H1 (cell line): ENCODE results near the gene CCNI2. TPM values are rescaled to one million over a fixed set of nuclear protein-coding genes. Genes with fewer than 3 reads are reported as not detected.

Source experiments
- CTCF ChIA-PET: fragments of 300-600 bp; sonication (Branson Sonifier 250); formaldehyde crosslinking; loops from one replicate; lab custom pipeline; 2021; ENCODE audit not compliant: partially characterized antibody; lab: Charles Lee
- POLR2A ChIA-PET: fragments of 300-600 bp; sonication (Branson Sonifier 250); formaldehyde crosslinking; loops from one replicate; lab custom pipeline; 2021; ENCODE audit warnings: inconsistent platforms; ENCODE audit not compliant: partially characterized antibody; lab: Charles Lee
- DNase-seq, 2 experiments: peaks; one replicate each; pipeline versions ENCODE4 v3.0.0 to v3.0.0-alpha.2; 2010 to 2022; ENCODE audit warnings: low spot score in 2 of 2, low read depth in 1 of 2, mixed read lengths in 1 of 2
- FAIRE-seq: peaks from 2 replicates; lab custom pipeline; 2011; peaks lifted over from hg19 to GRCh38; lab: Jason Lieb, UNC
- H2AFZ ChIP-seq: 2 replicates; pipeline ENCODE4 v1.8.1; 2012; ENCODE audit warnings: low read length, inconsistent platforms
- H2AK5ac ChIP-seq: 2 replicates; pipeline ENCODE4 v1.6.1; 2013; ENCODE audit warnings: low read depth, low read length
- H2BK120ac ChIP-seq: replicated peaks from 2 replicates; pipeline ENCODE3; 2013; ENCODE audit warnings: low read depth, low read length, inconsistent platforms
- H2BK12ac ChIP-seq: 2 replicates; pipeline ENCODE4 v1.6.1; 2013; ENCODE audit warnings: low read depth, low read length
- H2BK15ac ChIP-seq: 2 replicates; pipeline ENCODE4 v1.6.1; 2013; ENCODE audit warnings: low read length
- H2BK20ac ChIP-seq: 2 replicates; pipeline ENCODE4 v1.6.1; 2013; ENCODE audit warnings: low read length
- H2BK5ac ChIP-seq: 2 replicates; pipeline ENCODE4 v1.6.1; 2013; ENCODE audit warnings: low read depth, low read length
- H3K14ac ChIP-seq: 2 replicates; pipeline ENCODE4 v1.6.1; 2013; ENCODE audit warnings: inconsistent platforms; ENCODE audit not compliant: insufficient read length
- H3K18ac ChIP-seq: 2 replicates; pipeline ENCODE4 v1.6.1; 2013; ENCODE audit warnings: low read length; ENCODE audit errors: extremely low read depth
- H3K23ac ChIP-seq: 2 replicates; pipeline ENCODE4 v1.6.1; 2013; ENCODE audit warnings: inconsistent platforms; ENCODE audit not compliant: insufficient read length
- H3K23me2 ChIP-seq: 2 replicates; pipeline ENCODE4 v1.6.1; 2013; ENCODE audit warnings: low read depth, low read length
- H3K27ac ChIP-seq: 2 replicates; pipeline ENCODE4 v1.6.1; 2011; ENCODE audit warnings: low read depth, low read length, inconsistent platforms
- H3K27me3 ChIP-seq, 4 experiments: replicated peaks in 1 of 4; 1 replicate in 1 of 4; 2 replicates in 3 of 4; pipeline versions ENCODE4 v1.6.1 to v1.8.1; 2011 to 2013; ENCODE audit warnings: low read length in 3 of 4, mild to moderate bottlenecking in 3 of 4, inconsistent platforms in 2 of 4, mixed read lengths in 2 of 4, moderate library complexity in 1 of 4; ENCODE audit not compliant: control insufficient read depth in 3 of 4, insufficient read depth in 3 of 4; ENCODE audit errors: extremely low read depth in 1 of 4
- H3K36me3 ChIP-seq, 4 experiments: 2 replicates each; pipeline versions ENCODE4 v1.6.1 to v1.8.1; 2011 to 2013; ENCODE audit warnings: mild to moderate bottlenecking in 4 of 4, low read length in 3 of 4, moderate library complexity in 2 of 4, control low read depth in 1 of 4, inconsistent platforms in 1 of 4; ENCODE audit not compliant: insufficient read depth in 4 of 4, control insufficient read depth in 2 of 4
- H3K4ac ChIP-seq: replicated peaks from 2 replicates; pipeline ENCODE3; 2013; ENCODE audit warnings: low read length, low read depth, mixed read lengths, inconsistent platforms; ENCODE audit not compliant: insufficient read length
- H3K4me1 ChIP-seq, 4 experiments: replicated peaks in 1 of 4; 1 replicate in 1 of 4; 2 replicates in 3 of 4; pipeline versions ENCODE4 v1.6.1 to v1.8.1; 2011 to 2013; ENCODE audit warnings: low read length in 3 of 4, inconsistent platforms in 2 of 4, mixed read lengths in 1 of 4; ENCODE audit not compliant: insufficient read depth in 4 of 4, control insufficient read depth in 3 of 4
- H3K4me2 ChIP-seq, 2 experiments: 2 replicates each; pipeline versions ENCODE4 v1.6.1 to v1.8.1; 2011 to 2013; ENCODE audit warnings: low read depth in 2 of 2, low read length in 2 of 2, control low read depth in 1 of 2, inconsistent platforms in 1 of 2, mild to moderate bottlenecking in 1 of 2; ENCODE audit not compliant: insufficient read depth in 1 of 2
- H3K4me3 ChIP-seq, 4 experiments: fragments of 200-600, 300-600 bp in 1 of 4; sonication (generic), shearing (Covaris generic), sonication (Bioruptor Twin) in 1 of 4; 2 replicates each; pipeline versions ENCODE4 v1.5.1 to v1.8.1; 2011 to 2016; ENCODE audit warnings: low read length in 4 of 4, low read depth in 3 of 4, control low read depth in 2 of 4, inconsistent platforms in 2 of 4, mild to moderate bottlenecking in 2 of 4, mixed read lengths in 1 of 4, moderate library complexity in 1 of 4; ENCODE audit not compliant: insufficient read depth in 2 of 4; ENCODE audit errors: extremely low read depth in 1 of 4
- H3K56ac ChIP-seq: replicated peaks from 2 replicates; pipeline ENCODE3; 2013; ENCODE audit warnings: low read depth, mild to moderate bottlenecking, mixed read lengths, low read length, inconsistent platforms; ENCODE audit not compliant: insufficient read length
- H3K79me1 ChIP-seq: 2 replicates; pipeline ENCODE4 v1.6.1; 2013; ENCODE audit warnings: low read depth, low read length, control low read depth
- H3K79me2 ChIP-seq, 2 experiments: 2 replicates each; pipeline versions ENCODE4 v1.6.1 to v1.8.1; 2012 to 2013; ENCODE audit warnings: low read length in 2 of 2, mild to moderate bottlenecking in 2 of 2, inconsistent platforms in 1 of 2; ENCODE audit not compliant: insufficient read depth in 2 of 2, control insufficient read depth in 1 of 2
- H3K9ac ChIP-seq, 4 experiments: replicated peaks in 1 of 4; 1 replicate in 1 of 4; 2 replicates in 3 of 4; pipeline versions ENCODE4 v1.6.1 to v1.8.1; 2011 to 2013; ENCODE audit warnings: low read depth in 3 of 4, low read length in 3 of 4, control low read depth in 2 of 4, mild to moderate bottlenecking in 2 of 4, moderate library complexity in 2 of 4, inconsistent platforms in 1 of 4; ENCODE audit errors: extremely low read depth in 1 of 4
- H3K9me3 ChIP-seq, 2 experiments: 2 replicates each; pipeline versions ENCODE4 v1.6.1 to v1.8.1; 2012 to 2013; ENCODE audit warnings: mild to moderate bottlenecking in 2 of 2, moderate library complexity in 2 of 2, control low read depth in 1 of 2, inconsistent platforms in 1 of 2, low read depth in 1 of 2, low read length in 1 of 2, mixed read lengths in 1 of 2; ENCODE audit not compliant: insufficient read depth in 2 of 2
- H4K20me1 ChIP-seq, 2 experiments: replicated peaks in 1 of 2; 2 replicates each; pipeline versions ENCODE3 to v1.8.1; 2011 to 2013; ENCODE audit warnings: inconsistent platforms in 2 of 2, low read length in 2 of 2, mild to moderate bottlenecking in 1 of 2; ENCODE audit not compliant: insufficient read depth in 2 of 2, control insufficient read depth in 1 of 2
- H4K5ac ChIP-seq: 2 replicates; pipeline ENCODE4 v1.6.1; 2013; ENCODE audit warnings: low read length, low read depth, mixed read lengths, inconsistent platforms; ENCODE audit not compliant: insufficient read length
- H4K8ac ChIP-seq: 2 replicates; pipeline ENCODE4 v1.8.0; 2013; ENCODE audit warnings: mild to moderate bottlenecking, moderate library complexity, low read length, inconsistent platforms; ENCODE audit not compliant: insufficient read depth; ENCODE audit errors: extremely low read depth
- H4K91ac ChIP-seq: replicated peaks from 2 replicates; pipeline ENCODE3; 2013; ENCODE audit warnings: low read length, mixed read lengths, inconsistent platforms; ENCODE audit not compliant: insufficient read length
- ASH2L ChIP-seq: fragments of 200-600, 300-600 bp; sonication (generic); IDR thresholded peaks from one replicate; pipeline ENCODE4 v1.7.1; 2017; ENCODE audit warnings: low read length
- BCL11A ChIP-seq, 2 experiments: IDR thresholded peaks; one replicate each; pipeline ENCODE4 v1.6.1; 2011; ENCODE audit warnings: low read depth in 2 of 2, low read length in 2 of 2, mild to moderate bottlenecking in 2 of 2
- CHD2 ChIP-seq: IDR thresholded peaks from 2 replicates; pipeline ENCODE4 v1.6.1; 2012; ENCODE audit warnings: low read length, improper control_type of control experiment
- FOSL1 ChIP-seq: IDR thresholded peaks from 2 replicates; pipeline ENCODE4 v1.6.1; 2011; ENCODE audit warnings: mild to moderate bottlenecking, low read depth, low read length, moderate library complexity; ENCODE audit not compliant: insufficient read depth
- GABPA ChIP-seq: IDR thresholded peaks from 2 replicates; pipeline ENCODE4 v1.6.1; 2011; ENCODE audit warnings: mild to moderate bottlenecking, low read length, moderate library complexity, borderline replicate concordance; ENCODE audit not compliant: insufficient read depth
- HDAC2 ChIP-seq, 2 experiments: fragments of 300-600 bp in 1 of 2; sonication (generic) in 1 of 2; IDR thresholded peaks; 2 replicates each; pipeline ENCODE4 v1.6.1; 2011 to 2012; ENCODE audit warnings: low read depth in 2 of 2, low read length in 2 of 2, mild to moderate bottlenecking in 2 of 2, moderate library complexity in 2 of 2, borderline replicate concordance in 1 of 2, inconsistent platforms in 1 of 2
- MAX ChIP-seq: IDR thresholded peaks from 2 replicates; pipeline ENCODE4 v1.6.1; 2012; ENCODE audit warnings: inconsistent platforms
- POLR2AphosphoS5 ChIP-seq: IDR thresholded peaks from 2 replicates; pipeline ENCODE4 v1.6.1; 2011; ENCODE audit warnings: low read depth, low read length
- RAD21 ChIP-seq, 2 experiments: IDR thresholded peaks in 1 of 2; conservative IDR thresholded peaks in 1 of 2; 2 replicates each; pipeline ENCODE4 v1.6.1; 2011; ENCODE audit warnings: low read depth in 2 of 2, low read length in 2 of 2, improper control_type of control experiment in 1 of 2, inconsistent platforms in 1 of 2, mild to moderate bottlenecking in 1 of 2, moderate library complexity in 1 of 2
- SIN3A ChIP-seq, 2 experiments: IDR thresholded peaks in 1 of 2; conservative IDR thresholded peaks in 1 of 2; 2 replicates each; pipeline ENCODE4 v1.6.1; 2011 to 2012; ENCODE audit warnings: low read length in 2 of 2, improper control_type of control experiment in 1 of 2, low read depth in 1 of 2, mild to moderate bottlenecking in 1 of 2
- SIRT6 ChIP-seq: IDR thresholded peaks from one replicate; pipeline ENCODE4 v1.7.1; 2012; ENCODE audit warnings: low read length, inconsistent platforms
- SIX5 ChIP-seq: IDR thresholded peaks from 2 replicates; pipeline ENCODE4 v1.6.1; 2011; ENCODE audit warnings: mild to moderate bottlenecking, low read depth, low read length
- SP1 ChIP-seq: IDR thresholded peaks from 2 replicates; pipeline ENCODE4 v1.6.1; 2011; ENCODE audit warnings: low read depth, low read length
- SUZ12 ChIP-seq: fragments of 200-600 bp; sonication (generic); IDR thresholded peaks from 2 replicates; pipeline ENCODE4 v1.6.1; 2012; ENCODE audit warnings: mild to moderate bottlenecking, inconsistent platforms, low read length, moderate library complexity, mixed read lengths
- WGBS, 2 experiments: shearing (Covaris generic) in 1 of 2; methylation state at CpG; one replicate each; pipeline versions ENCODE4 v1.1.6 to v1.1.7; 2013 to 2015; ENCODE audit warnings: low lambda C conversion rate in 2 of 2, mixed read lengths in 2 of 2, inconsistent platforms in 1 of 2, low coverage in 1 of 2, missing lambda C conversion rate in 1 of 2; ENCODE audit not compliant: insufficient replicate concordance in 2 of 2, insufficient coverage in 1 of 2, insufficient read length in 1 of 2; ENCODE audit errors: extremely low coverage in 1 of 2, missing lambda C conversion rate in 1 of 2; 5-methylcytosine and 5-hydroxymethylcytosine counted together
- polyA plus RNA-seq, 7 experiments: library from polyadenylated mRNA; depleted of rRNA in 3 of 7; stranded (reverse) in 5 of 7; unstranded in 2 of 7; fragments of >200 nt in 5 of 7; fragments of 200-250 nt in 2 of 7; gene quantifications; 1 replicate in 5 of 7; 2 replicates in 1 of 7; 4 replicates in 1 of 7; pipeline versions ENCODE4 v1.2.1 to v1.2.3, GENCODE V29; 2011 to 2013; ENCODE audit warnings: missing spikeins in 2 of 7, mixed read lengths in 2 of 7
- total RNA-seq: library from RNA; stranded (reverse); fragmentation: NEBNext Ultra II Directional; extraction: Animal tissue kit (Norgen Biotek cat#: 25700); gene quantifications from 2 replicates; pipeline ENCODE4 v1.2.1, GENCODE V29; 2021

The CCNI2 gene
- total and polyA plus RNA-seq, 2 of the 8 experiments (the other 6 are each of a cell fraction or from before 2014, with no cell fraction given): 1.3 to 1.4 TPM

GRCh38 chr5:132782101-132782500 lies 34.9 kb downstream of the CCNI2 start:
- Histone ChIP-seq H3K36me3 (no peaks in the 10 kb centered on the region), H3K18ac (no peak overlapping the region), H3K27ac (no peak overlapping the region), H3K4me1 (peaks cover 0 to 3% (median 1%) of the 10 kb centered on the region in 4 experiments; a peak in 3 of 7 replicates), H2BK12ac (no peak overlapping the region), H3K4me2 (no peak overlapping the region), H4K20me1 (no peaks in the 10 kb centered on the region), H4K5ac (no peak overlapping the region), H3K79me1 (no peaks in the 10 kb centered on the region), H3K4ac (no peak overlapping the region), H3K9ac (no peak overlapping the region), H3K27me3 (peaks cover 2 to 26% (median 17%) of the 10 kb centered on the region in 4 experiments), H4K91ac (no peak overlapping the region), H3K14ac (no peak overlapping the region), H3K23ac (no peak overlapping the region), H2BK20ac (no peak overlapping the region), H4K8ac (no peak overlapping the region), H2BK5ac (no peak overlapping the region), H3K23me2 (peaks cover 6% of the 10 kb centered on the region), H2AFZ (no peak overlapping the region), H3K9me3 (no peaks in the 10 kb centered on the region), H3K4me3 (no peak overlapping the region), H3K79me2 (no peaks in the 10 kb centered on the region), H2BK15ac (no peak overlapping the region), H2BK120ac (no peak overlapping the region), H2AK5ac (no peak overlapping the region), H3K56ac (no peak overlapping the region)
- CTCF ChIA-PET: interaction anchor here (0.6 to 1.7 kb wide), 9 partner anchors 9 to 47 kb away, joined by 3 to 11 read pairs (median 3); partner anchors contain the start of gene CCNI2
- FAIRE-seq (no peak), DNase-seq (no peak)
- POLR2A ChIA-PET: interaction anchor here (1.3 kb wide), 1 partner anchor 10 kb away, joined by 4 read pairs; no protein-coding TSS in a partner anchor
- WGBS, 2 experiments: 73% methylated on average over 4 of the region's 4 CpGs; no CpG with 5 or more reads in 1 of the 2 experiments
- TF ChIP-seq ASH2L (no peak), MAX (no peak), GABPA (no peak), SIX5 (no peak), HDAC2 (IDR thresholded peaks at IDR 0.05; ENCODE audit: borderline replicate concordance in 1 of 2, low read depth in 2 of 2, low read length in 2 of 2) (no peak), BCL11A (IDR thresholded peaks at IDR 0.05; ENCODE audit: low read depth in 2 of 2, low read length in 2 of 2) (no peak), CHD2 (no peak), SIN3A (conservative IDR thresholded peaks at IDR 0.05 in 1 of 2, IDR thresholded peaks at IDR 0.05 in 1 of 2; ENCODE audit: low read depth in 1 of 2, low read length in 2 of 2) (no peak), RAD21 (IDR thresholded peaks at IDR 0.05 in 1 of 2, conservative IDR thresholded peaks at IDR 0.05 in 1 of 2; ENCODE audit: low read depth in 2 of 2, low read length in 2 of 2) (no peak), SUZ12 (no peak), SIRT6 (no peak), FOSL1 (no peak), POLR2AphosphoS5 (no peak), SP1 (no peak)
